Activated CD8-positive, alpha-beta T cell treated with anti-CD3 and anti-CD28 coated beads, Interleukin-2, amount 10 ng/mL, durations not matched to agents 7 days and 5 days (primary cell): Measurements from ENCODE around the gene LOC101059915.
"Not testable (repeated sequence)": the region's sequence is repeated elsewhere in the genome, so short reads cannot be mapped to it uniquely, and the experiment has no call there.

Experiments used
- ATAC-seq: fragments of 150-1000 bp; cut with Tn5 transposase; one replicate; pipeline ENCODE4 v1.10.0; 2021; ENCODE audit warnings: moderate library complexity
- CTCF ChIA-PET: fragments of 350-600 bp; sonication (Branson Sonifier 250); formaldehyde crosslinking; loops from one replicate; lab custom pipeline; 2021; ENCODE audit warnings: antibody characterized with exemption; lab: Charles Lee
- POLR2A ChIA-PET: fragments of 350-600 bp; sonication (Branson Sonifier 250); formaldehyde crosslinking; loops from one replicate; lab custom pipeline; 2021; ENCODE audit warnings: antibody characterized with exemption; lab: Charles Lee
- DNase-seq: peaks from one replicate; pipeline ENCODE4 v3.0.0-alpha.2; 2020
- H3K27ac Mint-ChIP-seq: one replicate; pipeline ENCODE4 v1.8.0; 2021; ENCODE audit warnings: mild to moderate bottlenecking, mixed read lengths
- H3K27me3 Mint-ChIP-seq: one replicate; pipeline ENCODE4 v1.8.0; 2021; ENCODE audit warnings: low read depth, mixed read lengths
- H3K36me3 Mint-ChIP-seq: one replicate; pipeline ENCODE4 v1.8.0; 2021; ENCODE audit warnings: low read depth, mixed read lengths
- H3K4me1 Mint-ChIP-seq: one replicate; pipeline ENCODE4 v1.8.0; 2021; ENCODE audit warnings: low read depth, mixed read lengths
- H3K4me3 Mint-ChIP-seq: one replicate; pipeline ENCODE4 v1.8.0; 2021; ENCODE audit warnings: mild to moderate bottlenecking, mixed read lengths
- H3K9me3 Mint-ChIP-seq: one replicate; pipeline ENCODE4 v1.8.0; 2022; ENCODE audit warnings: mixed read lengths; ENCODE audit not compliant: insufficient read depth

LOC101059915 gene

GRCh38 chrX:71664889-71665491 lies 2.4 kb upstream of the LOC101059915 start:
- Mint-ChIP-seq H3K27me3 (no peaks in the 10 kb centered on the region), H3K4me3 (no peak overlapping the region)

GRCh38 chrX:71665747-71666146 lies 1.6 kb upstream of the LOC101059915 start:
- Mint-ChIP-seq H3K36me3 (no peaks in the 10 kb centered on the region), H3K27ac (no peak overlapping the region), H3K9me3 (no peaks in the 10 kb centered on the region), H3K27me3 (peaks cover 3% of the 10 kb centered on the region), H3K4me1 (peaks cover 38% of the 10 kb centered on the region), H3K4me3 (no peak overlapping the region)
- no peak for ATAC-seq
- CTCF ChIA-PET: interaction anchor here (0.6 kb wide), 1 partner anchor 318 kb away, joined by 3 read pairs; no protein-coding TSS in a partner anchor
- POLR2A ChIA-PET: no interaction called here
- no peak for DNase-seq

More at GRCh38 chrX:71664889-71665491, 2.4 kb upstream of the LOC101059915 start:
- Mint-ChIP-seq H3K4me1 (peaks cover 31% of the 10 kb centered on the region), H3K36me3 (no peaks in the 10 kb centered on the region), H3K27ac (no peak overlapping the region), H3K9me3 (no peaks in the 10 kb centered on the region)
- DNase-seq (no peak), ATAC-seq (no peak)
- ChIA-PET POLR2A (no interaction called here), CTCF (interaction anchor here (0.6 kb wide), 1 partner anchor 319 kb away, joined by 3 read pairs; no protein-coding TSS in a partner anchor)

GRCh38 chrX:71666240-71667223 lies 814 bp upstream of the LOC101059915 start:
- H3K27ac Mint-ChIP-seq: no peak overlapping the region
- H3K4me3 Mint-ChIP-seq: no peak overlapping the region
- H3K27me3 Mint-ChIP-seq: peaks cover 3% of the 10 kb centered on the region
- H3K9me3 Mint-ChIP-seq: no peaks in the 10 kb centered on the region
- CTCF ChIA-PET: no interaction called here
- POLR2A ChIA-PET: interaction anchor here (0.6 kb wide), 1 partner anchor 207 kb away, joined by 3 read pairs; no protein-coding TSS in a partner anchor
- ATAC-seq (no peak), DNase-seq (no peak)
- H3K36me3 Mint-ChIP-seq: no peaks in the 10 kb centered on the region
- peaks cover 41% of the 10 kb centered on the region for H3K4me1 Mint-ChIP-seq

GRCh38 chrX:71668248-71668595 lies 876 bp downstream of the LOC101059915 start:
- Mint-ChIP-seq H3K4me3 (no peak overlapping the region), H3K27me3 (peaks cover 7% of the 10 kb centered on the region), H3K9me3 (no peaks in the 10 kb centered on the region), H3K4me1 (peaks cover 32% of the 10 kb centered on the region), H3K36me3 (no peaks in the 10 kb centered on the region), H3K27ac (no peak overlapping the region)
- ATAC-seq (no peak), DNase-seq (no peak)
- ChIA-PET POLR2A (no interaction called here), CTCF (no interaction called here)

- CTCF ChIA-PET: interaction anchor here (0.7 kb wide), 1 partner anchor 190 kb away, joined by 4 read pairs; no protein-coding TSS in a partner anchor
- H3K27me3 Mint-ChIP-seq: peaks cover 9% of the 10 kb centered on the region
- H3K36me3 Mint-ChIP-seq: no peaks in the 10 kb centered on the region
- H3K4me1 Mint-ChIP-seq: peaks cover 21% of the 10 kb centered on the region
- POLR2A ChIA-PET: no interaction called here
- ATAC-seq: no peak
- H3K9me3 Mint-ChIP-seq: no peaks in the 10 kb centered on the region
- no peak overlapping the region for H3K27ac Mint-ChIP-seq
- H3K4me3 Mint-ChIP-seq: no peak overlapping the region
- no peak for DNase-seq
Measured at GRCh38 chrX:71669492-71669891, 2.1 kb downstream of the LOC101059915 start.

- CTCF ChIA-PET, POLR2A ChIA-PET, H3K4me3 Mint-ChIP-seq, H3K9me3 Mint-ChIP-seq, H3K27ac Mint-ChIP-seq, H3K36me3 Mint-ChIP-seq, H3K27me3 Mint-ChIP-seq: not testable (repeated sequence)
- peaks cover 20% of the 10 kb centered on the region for H3K4me1 Mint-ChIP-seq
- ATAC-seq (peak; percentile 72), DNase-seq (peak; percentile 38)
Measured at GRCh38 chrX:71669947-71670346, 2.6 kb downstream of the LOC101059915 start.

GRCh38 chrX:71671043-71671780 lies 3.9 kb downstream of the LOC101059915 start:
- ATAC-seq: no peak
- no peaks in the 10 kb centered on the region for H3K9me3 Mint-ChIP-seq
- DNase-seq: no peak
- CTCF ChIA-PET: no interaction called here
- no peaks in the 10 kb centered on the region for H3K36me3 Mint-ChIP-seq
- POLR2A ChIA-PET: no interaction called here
- H3K4me3 Mint-ChIP-seq: no peak overlapping the region
- no peak overlapping the region for H3K27ac Mint-ChIP-seq
- H3K4me1 Mint-ChIP-seq: peaks cover 20% of the 10 kb centered on the region
- peaks cover 9% of the 10 kb centered on the region for H3K27me3 Mint-ChIP-seq

- no peak overlapping the region for H3K27ac Mint-ChIP-seq
Measured at GRCh38 chrX:71671938-71672337, 4.6 kb downstream of the LOC101059915 start.

GRCh38 chrX:71675636-71676035 lies 8.3 kb downstream of the LOC101059915 start:
- peaks cover 14% of the 10 kb centered on the region for H3K4me1 Mint-ChIP-seq
- H3K9me3 Mint-ChIP-seq, CTCF ChIA-PET, POLR2A ChIA-PET, DNase-seq, H3K27ac Mint-ChIP-seq, H3K36me3 Mint-ChIP-seq, H3K4me3 Mint-ChIP-seq, ATAC-seq: not testable (repeated sequence)
- H3K27me3 Mint-ChIP-seq: peaks cover 12% of the 10 kb centered on the region

More at GRCh38 chrX:71671938-71672337, 4.6 kb downstream of the LOC101059915 start:
- Mint-ChIP-seq H3K36me3 (no peaks in the 10 kb centered on the region), H3K9me3 (no peaks in the 10 kb centered on the region), H3K4me3 (no peak overlapping the region), H3K27me3 (peaks cover 9% of the 10 kb centered on the region), H3K4me1 (peaks cover 20% of the 10 kb centered on the region)
- DNase-seq (no peak), ATAC-seq (no peak)
- ChIA-PET POLR2A (interaction anchor here (0.6 kb wide), 1 partner anchor 553 kb away, joined by 3 read pairs; no protein-coding TSS in a partner anchor), CTCF (interaction anchor here (1.4 kb wide), 1 partner anchor 187 kb away, joined by 4 read pairs; no protein-coding TSS in a partner anchor)

GRCh38 chrX:71676068-71676795 lies 8.9 kb downstream of the LOC101059915 start:
- H3K9me3 Mint-ChIP-seq, H3K4me3 Mint-ChIP-seq, POLR2A ChIA-PET, H3K36me3 Mint-ChIP-seq, H3K4me1 Mint-ChIP-seq, CTCF ChIA-PET, H3K27ac Mint-ChIP-seq, ATAC-seq, DNase-seq: not testable (repeated sequence)
- H3K27me3 Mint-ChIP-seq: peaks cover 11% of the 10 kb centered on the region

- POLR2A ChIA-PET, H3K4me1 Mint-ChIP-seq, H3K9me3 Mint-ChIP-seq, H3K27ac Mint-ChIP-seq, CTCF ChIA-PET, H3K36me3 Mint-ChIP-seq, DNase-seq, ATAC-seq, H3K4me3 Mint-ChIP-seq: not testable (repeated sequence)
- peaks cover 11% of the 10 kb centered on the region for H3K27me3 Mint-ChIP-seq
Measured at GRCh38 chrX:71677195-71677594, 9.8 kb downstream of the LOC101059915 start.
